ENCODE measurements around the gene FADS3.

DNA sequence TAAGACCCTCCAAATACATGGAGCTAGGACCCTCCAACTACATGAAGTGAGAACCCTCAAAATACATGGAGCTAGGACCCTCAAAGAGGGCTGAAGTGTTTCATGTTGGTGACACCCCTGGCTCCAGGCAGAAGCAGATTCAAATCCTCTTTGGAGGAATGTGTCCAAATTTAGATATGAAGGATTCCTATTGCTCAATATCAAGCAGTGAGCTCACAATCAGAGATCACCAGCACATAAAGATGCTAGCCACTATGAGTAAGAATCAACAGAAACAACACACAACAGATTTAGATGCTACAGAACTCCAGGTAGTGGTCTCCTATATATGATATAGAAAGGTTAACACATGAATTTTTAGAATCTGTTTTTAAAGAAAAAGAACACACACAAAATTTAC is 37.3 kb upstream of the FADS3 start:
- TF ChIP-seq EZH2 (IDR thresholded peaks at IDR 0.05; ENCODE audit: borderline replicate concordance, insufficient read depth, low read depth, low read length, poor library complexity, severe bottlenecking): no peak
- TF ChIP-seq, protein P1, sequence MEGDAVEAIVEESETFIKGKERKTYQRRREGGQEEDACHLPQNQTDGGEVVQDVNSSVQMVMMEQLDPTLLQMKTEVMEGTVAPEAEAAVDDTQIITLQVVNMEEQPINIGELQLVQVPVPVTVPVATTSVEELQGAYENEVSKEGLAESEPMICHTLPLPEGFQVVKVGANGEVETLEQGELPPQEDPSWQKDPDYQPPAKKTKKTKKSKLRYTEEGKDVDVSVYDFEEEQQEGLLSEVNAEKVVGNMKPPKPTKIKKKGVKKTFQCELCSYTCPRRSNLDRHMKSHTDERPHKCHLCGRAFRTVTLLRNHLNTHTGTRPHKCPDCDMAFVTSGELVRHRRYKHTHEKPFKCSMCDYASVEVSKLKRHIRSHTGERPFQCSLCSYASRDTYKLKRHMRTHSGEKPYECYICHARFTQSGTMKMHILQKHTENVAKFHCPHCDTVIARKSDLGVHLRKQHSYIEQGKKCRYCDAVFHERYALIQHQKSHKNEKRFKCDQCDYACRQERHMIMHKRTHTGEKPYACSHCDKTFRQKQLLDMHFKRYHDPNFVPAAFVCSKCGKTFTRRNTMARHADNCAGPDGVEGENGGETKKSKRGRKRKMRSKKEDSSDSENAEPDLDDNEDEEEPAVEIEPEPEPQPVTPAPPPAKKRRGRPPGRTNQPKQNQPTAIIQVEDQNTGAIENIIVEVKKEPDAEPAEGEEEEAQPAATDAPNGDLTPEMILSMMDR (IDR thresholded peaks at IDR 0.05): no peak
